PC-3 (cell line): Measurements from ENCODE around the gene TMEM207.

ENCODE experiments used
- EZH2 ChIP-seq: fragments of 300-600 bp; sonication (generic); IDR thresholded peaks from one replicate; pipeline ENCODE4 v1.6.1; 2017; ENCODE audit warnings: antibody characterized with exemption, mild to moderate bottlenecking, low read length; ENCODE audit not compliant: unreplicated experiment
- TF ChIP-seq, protein P1 (sequence below): fragments of 300-600 bp; sonication (generic); conservative IDR thresholded peaks from 2 replicates; pipeline ENCODE4 v1.5.1; 2017; ENCODE audit warnings: antibody characterized with exemption, low read depth, mild to moderate bottlenecking, low read length

DNA sequence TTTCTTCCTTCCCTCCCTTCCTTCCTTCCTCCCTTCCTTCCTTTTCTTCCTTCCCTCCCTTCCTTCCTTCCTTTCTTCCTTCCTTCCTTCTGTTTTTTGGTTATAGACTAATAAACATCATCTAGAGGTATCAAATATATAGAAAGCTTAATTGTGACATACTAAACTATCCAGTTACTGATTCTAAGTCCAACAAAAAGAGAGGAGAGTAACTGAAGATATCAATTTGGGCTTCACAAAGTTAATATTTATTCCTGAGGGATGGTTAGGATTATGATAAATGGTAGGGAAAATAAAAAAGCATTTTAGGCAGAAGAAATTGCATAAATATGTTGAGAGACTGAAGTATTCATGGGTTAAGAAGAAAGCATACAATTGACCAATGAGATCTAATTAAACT is 69.5 kb downstream of the TMEM207 start:
- TF ChIP-seq, protein P1, sequence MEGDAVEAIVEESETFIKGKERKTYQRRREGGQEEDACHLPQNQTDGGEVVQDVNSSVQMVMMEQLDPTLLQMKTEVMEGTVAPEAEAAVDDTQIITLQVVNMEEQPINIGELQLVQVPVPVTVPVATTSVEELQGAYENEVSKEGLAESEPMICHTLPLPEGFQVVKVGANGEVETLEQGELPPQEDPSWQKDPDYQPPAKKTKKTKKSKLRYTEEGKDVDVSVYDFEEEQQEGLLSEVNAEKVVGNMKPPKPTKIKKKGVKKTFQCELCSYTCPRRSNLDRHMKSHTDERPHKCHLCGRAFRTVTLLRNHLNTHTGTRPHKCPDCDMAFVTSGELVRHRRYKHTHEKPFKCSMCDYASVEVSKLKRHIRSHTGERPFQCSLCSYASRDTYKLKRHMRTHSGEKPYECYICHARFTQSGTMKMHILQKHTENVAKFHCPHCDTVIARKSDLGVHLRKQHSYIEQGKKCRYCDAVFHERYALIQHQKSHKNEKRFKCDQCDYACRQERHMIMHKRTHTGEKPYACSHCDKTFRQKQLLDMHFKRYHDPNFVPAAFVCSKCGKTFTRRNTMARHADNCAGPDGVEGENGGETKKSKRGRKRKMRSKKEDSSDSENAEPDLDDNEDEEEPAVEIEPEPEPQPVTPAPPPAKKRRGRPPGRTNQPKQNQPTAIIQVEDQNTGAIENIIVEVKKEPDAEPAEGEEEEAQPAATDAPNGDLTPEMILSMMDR, result no peak
- no peak for TF ChIP-seq EZH2
